Left lung (tissue), 10 donors: Measurements from ENCODE around the gene CXCR4. TPM values are rescaled to one million over a fixed set of nuclear protein-coding genes. Genes with fewer than 3 reads are reported as not detected.

Experiments
- ATAC-seq: fragments of 200-7000 bp; cut with Tn5 transposase; one replicate; pipeline ENCODE4 v1.9.1; 2020; ENCODE audit warnings: moderate library complexity
- DNase-seq, 4 donors: peaks; one replicate each; pipeline ENCODE4 v3.0.0-alpha.2; 2013 to 2020
- H3K27ac ChIP-seq, 2 donors: fragments of 200-600 bp; sonication (generic) in 1 of 2; one replicate each; pipeline versions ENCODE4 v1.5.0 to v1.8.0; 2020 to 2021
- H3K27me3 ChIP-seq, 2 donors: fragments of 200-600 bp; sonication (generic) in 1 of 2; one replicate each; pipeline versions ENCODE4 v1.5.0 to v1.8.0; 2020 to 2021
- H3K36me3 ChIP-seq, 2 donors: fragments of 200-600 bp; sonication (generic) in 1 of 2; one replicate each; pipeline versions ENCODE4 v1.5.0 to v1.8.0; 2020 to 2021
- H3K4me1 ChIP-seq, 2 donors: fragments of 200-600 bp; one replicate each; pipeline ENCODE4 v1.8.0; 2021
- H3K4me3 ChIP-seq, 2 donors: fragments of 200-600 bp; sonication (generic) in 1 of 2; one replicate each; pipeline versions ENCODE4 v1.5.0 to v1.8.0; 2020 to 2021; ENCODE audit warnings: mild to moderate bottlenecking in 1 of 2
- H3K9me3 ChIP-seq, 2 donors: fragments of 200-600 bp; sonication (generic) in 1 of 2; one replicate each; pipeline versions ENCODE4 v1.5.0 to v1.8.0; 2020 to 2021
- CTCF ChIP-seq, 2 donors: fragments of 200-600 bp; sonication (generic) in 1 of 2; IDR thresholded peaks; one replicate each; pipeline versions ENCODE4 v1.5.0 to v1.8.0; 2021; ENCODE audit warnings: antibody characterized with exemption in 2 of 2
- intact Hi-C, 2 donors: fragments of 100-400 bp; cut with DNase I; formaldehyde crosslinking; loops; one replicate each; pipeline versions ENCODE4 v1.11.2 to v1.14.2; 2022
- polyA plus RNA-seq, 6 donors: library from polyadenylated mRNA; unstranded; fragments of 120-200 nt; gene quantifications; one replicate each; pipeline ENCODE4 v1.2.1, GENCODE V29; 2013; ENCODE audit not compliant: insufficient read length in 6 of 6
- total RNA-seq, 2 donors: library from RNA; stranded (reverse); fragmentation: NEBNext Ultra II Directional; extraction: Animal tissue kit (Norgen Biotek cat#: 25700); gene quantifications; one replicate each; pipeline ENCODE4 v1.2.1, GENCODE V29; 2021
- donor health status: DM: no; HTN: yes; CAD: no.
- donor health status: DM: no; HTN: no; CAD: no.

The CXCR4 gene
- total and polyA plus RNA-seq, 8 donors = 21.3 to 67.3 (median 45.9) TPM

- no peak for ATAC-seq
- H3K4me3 ChIP-seq = no peak overlapping the region
- TF ChIP-seq CTCF (IDR thresholded peaks at IDR 0.05) = no peak
- no peaks in the 10 kb centered on the region for H3K36me3 ChIP-seq
- peaks cover 4% of the 10 kb centered on the region in 2 donors for H3K27me3 ChIP-seq
- no peaks in the 10 kb centered on the region for H3K9me3 ChIP-seq
- H3K27ac ChIP-seq = no peak overlapping the region
- intact Hi-C loops = no loop called here
- H3K4me1 ChIP-seq = peaks cover 0 to 45% of the 10 kb centered on the region in 2 donors
- DNase-seq = no peak
These were observed 11.7 kb upstream of the CXCR4 start for GRCh38 chr2:136129601-136130000.

GRCh38 chr2:136128905-136129304, 11.0 kb upstream of the CXCR4 start:
- H3K4me1 ChIP-seq = peaks cover 0 to 48% of the 10 kb centered on the region in 2 donors
- H3K36me3 ChIP-seq = no peaks in the 10 kb centered on the region
- no peak overlapping the region for H3K27ac ChIP-seq
- no peak for ATAC-seq
- intact Hi-C loops = no loop called here
- H3K27me3 ChIP-seq = peaks cover 4% of the 10 kb centered on the region in 2 donors
- no peak overlapping the region for H3K4me3 ChIP-seq
- no peaks in the 10 kb centered on the region for H3K9me3 ChIP-seq
- no peak for TF ChIP-seq CTCF (IDR thresholded peaks at IDR 0.05)
- DNase-seq = no peak

GRCh38 chr2:136128366-136128765, 10.4 kb upstream of the CXCR4 start:
- DNase-seq = no peak
- Histone ChIP-seq H3K27me3 (peaks cover 4% of the 10 kb centered on the region in 2 donors), H3K36me3 (no peaks in the 10 kb centered on the region), H3K4me3 (no peak overlapping the region), H3K4me1 (peaks cover 0 to 44% of the 10 kb centered on the region in 2 donors), H3K9me3 (no peaks in the 10 kb centered on the region), H3K27ac (no peak overlapping the region)
- intact Hi-C loops = no loop called here
- no peak for ATAC-seq
- no peak for TF ChIP-seq CTCF (IDR thresholded peaks at IDR 0.05)

- peaks cover 0 to 39% of the 10 kb centered on the region in 2 donors for H3K4me1 ChIP-seq
- peaks cover 4% of the 10 kb centered on the region in 2 donors for H3K27me3 ChIP-seq
- ATAC-seq (no peak), DNase-seq (no peak)
- H3K27ac ChIP-seq = no peak overlapping the region
- H3K36me3 ChIP-seq = no peaks in the 10 kb centered on the region
- H3K4me3 ChIP-seq = no peak overlapping the region
- intact Hi-C loops = no loop called here
- no peaks in the 10 kb centered on the region for H3K9me3 ChIP-seq
- no peak for TF ChIP-seq CTCF (IDR thresholded peaks at IDR 0.05)
These were observed 9.4 kb upstream of the CXCR4 start for GRCh38 chr2:136127356-136127755.

- intact Hi-C loops = no loop called here
- DNase-seq = no peak
- Histone ChIP-seq H3K27me3 (peaks cover 4% of the 10 kb centered on the region in 2 donors), H3K9me3 (no peaks in the 10 kb centered on the region), H3K4me1 (peaks cover 0 to 35% of the 10 kb centered on the region in 2 donors), H3K36me3 (no peaks in the 10 kb centered on the region), H3K27ac (no peak overlapping the region), H3K4me3 (no peak overlapping the region)
- TF ChIP-seq CTCF (IDR thresholded peaks at IDR 0.05) = no peak
- no peak for ATAC-seq
These were observed 8.5 kb upstream of the CXCR4 start for GRCh38 chr2:136126421-136126926.
